Kidney (tissue), 22 donors: ENCODE data around the gene APH1A. TPM values are rescaled to one million over a fixed set of nuclear protein-coding genes. Genes with fewer than 3 reads are reported as not detected.
"Not testable (repeated sequence)": the region's sequence is repeated elsewhere in the genome, so short reads cannot be mapped to it uniquely, and the experiment has no call there.

ENCODE experiments used
- DNase-seq, 5 donors: peaks; one replicate each; pipeline ENCODE4 v3.0.0-alpha.2; 2013 to 2020
- FAIRE-seq: peaks from 2 replicates; lab custom pipeline; 2012; peaks lifted over from hg19 to GRCh38; lab: Jason Lieb, UNC
- H3K27ac ChIP-seq, 2 donors: one replicate each; pipeline ENCODE4 v1.7.0; 2013; ENCODE audit warnings: low read depth in 2 of 2, low read length in 2 of 2, inconsistent platforms in 1 of 2
- H3K27me3 ChIP-seq: one replicate; pipeline ENCODE4 v1.7.1; 2013; ENCODE audit warnings: low read length, inconsistent platforms; ENCODE audit not compliant: control insufficient read depth, insufficient read depth
- H3K36me3 ChIP-seq, 3 donors: one replicate each; pipeline versions ENCODE4 v1.7.0 to v1.7.1; 2013; ENCODE audit warnings: low read length in 3 of 3, control low read depth in 1 of 3, inconsistent platforms in 1 of 3; ENCODE audit not compliant: insufficient read depth in 3 of 3, control insufficient read depth in 2 of 3
- H3K4me1 ChIP-seq, 3 donors: one replicate each; pipeline versions ENCODE4 v1.7.0 to v1.7.1; 2013; ENCODE audit warnings: low read length in 3 of 3, inconsistent platforms in 1 of 3, low read depth in 1 of 3; ENCODE audit not compliant: control insufficient read depth in 2 of 3, insufficient read depth in 2 of 3
- H3K4me3 ChIP-seq, 3 donors: one replicate each; pipeline versions ENCODE4 v1.7.0 to v1.8.1; 2013; ENCODE audit warnings: low read length in 3 of 3, control low read depth in 1 of 3, inconsistent platforms in 1 of 3
- H3K9ac ChIP-seq, 3 donors: one replicate each; pipeline versions ENCODE4 v1.7.0 to v1.7.1; 2013; ENCODE audit warnings: low read length in 3 of 3, control low read depth in 1 of 3, inconsistent platforms in 1 of 3
- H3K9me3 ChIP-seq, 3 donors: one replicate each; pipeline versions ENCODE4 v1.7.0 to v1.7.1; 2013; ENCODE audit warnings: low read length in 3 of 3, control low read depth in 1 of 3, inconsistent platforms in 1 of 3; ENCODE audit not compliant: control insufficient read depth in 2 of 3, insufficient read depth in 1 of 3
- CTCF ChIP-seq: IDR thresholded peaks from 3 replicates; pipeline ENCODE4 v1.5.1; 2012; ENCODE audit warnings: mild to moderate bottlenecking, moderate library complexity, borderline replicate concordance; ENCODE audit not compliant: insufficient read depth; ENCODE audit errors: extremely low read depth
- intact Hi-C: fragments of 100-400 bp; cut with DNase I; formaldehyde crosslinking; loops from one replicate; pipeline ENCODE4 v1.11.1; 2022
- long read RNA-seq, 10 donors: library from polyadenylated mRNA in 1 of 10; unstranded in 1 of 10; transcript quantifications; one replicate each; pipeline ENCODE4 v2.0.0 and lab custom pipeline, GENCODE V29; 2021 to 2026
- polyA plus RNA-seq: library from polyadenylated mRNA; stranded (reverse); fragments of 350-450 nt; fragmentation: Illumina TruSeq; extraction: RNeasy Lipid Tissue Mini Kit (QIAGEN cat#74804); gene quantifications from one replicate; pipeline ENCODE4 v1.2.3, GENCODE V29; 2014; ENCODE audit warnings: low read depth, low replicate concordance; ENCODE audit not compliant: insufficient read depth
- total RNA-seq: library from RNA; stranded (reverse); fragmentation: NEBNext Ultra II Directional; extraction: Animal tissue kit (Norgen Biotek cat#: 25700); gene quantifications from one replicate; pipeline ENCODE4 v1.2.1, GENCODE V29; 2021
- donor health status: control.
- donor health status: control.
- donor health status: control.
- donor health status: control.
- donor health status: control.
- donor health status: DM: yes; HTN: yes; CAD: no.
- donor health status: Normal renal cell carcinoma (clear cell type).

Gene APH1A
- total RNA-seq (147 TPM), polyA plus RNA-seq (116 TPM)
- long read RNA-seq, donor 1, transcript APH1A-202 (6 exons, 2,353 nt): major isoform, 21 of 87 reads
- long read RNA-seq, donor 1, transcript APH1A-203 (7 exons, 1,713 nt): minor isoform, 11 of 87 reads
- long read RNA-seq, donor 1, partial matches to known transcripts: 46 of 87 reads
- long read RNA-seq, donor 1, other reads (novel, unspliced or antisense): 8 of 87 reads
- long read RNA-seq, donor 2, transcript APH1A-202 (6 exons, 2,353 nt): major isoform, 44 of 108 reads
- long read RNA-seq, donor 2, transcript APH1A-203 (7 exons, 1,713 nt): minor isoform, 15 of 108 reads
- long read RNA-seq, donor 2, partial matches to known transcripts: 18 of 108 reads
- long read RNA-seq, donor 2, other reads (novel, unspliced or antisense): 31 of 108 reads
- long read RNA-seq, donor 3, transcript APH1A-202 (6 exons, 2,353 nt): major isoform, 38 of 67 reads
- long read RNA-seq, donor 3, transcript APH1A-203 (7 exons, 1,713 nt): minor isoform, 24 of 67 reads
- long read RNA-seq, donor 3, partial matches to known transcripts: 0 of 67 reads
- long read RNA-seq, donor 3, other reads (novel, unspliced or antisense): 5 of 67 reads
- long read RNA-seq, donor 4, transcript APH1A-202 (6 exons, 2,353 nt): major isoform, 30 of 45 reads
- long read RNA-seq, donor 4, transcript APH1A-203 (7 exons, 1,713 nt): minor isoform, 10 of 45 reads
- long read RNA-seq, donor 4, partial matches to known transcripts: 5 of 45 reads
- long read RNA-seq, donor 4, other reads (novel, unspliced or antisense): 0 of 45 reads
- long read RNA-seq, donor 5, partial matches to known transcripts: 0 of 3 reads
- long read RNA-seq, donor 5, other reads (novel, unspliced or antisense): 0 of 3 reads
- long read RNA-seq, donor 6, transcript APH1A-202 (6 exons, 2,353 nt): major isoform, 55 of 79 reads
- long read RNA-seq, donor 6, transcript APH1A-203 (7 exons, 1,713 nt): minor isoform, 24 of 79 reads
- long read RNA-seq, donor 6, partial matches to known transcripts: 0 of 79 reads
- long read RNA-seq, donor 6, other reads (novel, unspliced or antisense): 0 of 79 reads
- long read RNA-seq, donor 7, transcript APH1A-202 (6 exons, 2,353 nt): minor isoform, 8 of 35 reads
- long read RNA-seq, donor 7, transcript APH1A-203 (7 exons, 1,713 nt): major isoform, 10 of 35 reads
- long read RNA-seq, donor 7, partial matches to known transcripts: 1 of 35 reads
- long read RNA-seq, donor 7, other reads (novel, unspliced or antisense): 16 of 35 reads
- long read RNA-seq, donor 8, transcript APH1A-202 (6 exons, 2,353 nt): major isoform, 31 of 145 reads
- long read RNA-seq, donor 8, transcript APH1A-203 (7 exons, 1,713 nt): minor isoform, 18 of 145 reads
- long read RNA-seq, donor 8, partial matches to known transcripts: 38 of 145 reads
- long read RNA-seq, donor 8, other reads (novel, unspliced or antisense): 58 of 145 reads
- long read RNA-seq, donor 9, transcript APH1A-202 (6 exons, 2,353 nt): minor isoform, 16 of 33 reads
- long read RNA-seq, donor 9, transcript APH1A-203 (7 exons, 1,713 nt): major isoform, 17 of 33 reads
- long read RNA-seq, donor 9, partial matches to known transcripts: 0 of 33 reads
- long read RNA-seq, donor 9, other reads (novel, unspliced or antisense): 0 of 33 reads
- long read RNA-seq, donor 10, transcript APH1A-203 (7 exons, 1,713 nt): minor isoform, 18 of 142 reads
- long read RNA-seq, donor 10, transcript APH1A-202 (6 exons, 2,353 nt): major isoform, 32 of 142 reads
- long read RNA-seq, donor 10, partial matches to known transcripts: 59 of 142 reads
- long read RNA-seq, donor 10, other reads (novel, unspliced or antisense): 33 of 142 reads

- Histone ChIP-seq H3K27me3 (no peaks in the 10 kb centered on the region), H3K9ac (peak within 1 kb of the TSS; percentile 92 to 94 (median 93)), H3K36me3 (peaks cover 0 to 25% (median 16%) of the 10 kb centered on the region in 3 donors), H3K9me3 (no peaks in the 10 kb centered on the region), H3K27ac (peak within 1 kb of the TSS; percentile 93), H3K4me1 (peaks cover 5 to 17% (median 9%) of the 10 kb centered on the region in 3 donors), H3K4me3 (peak within 1 kb of the TSS; percentile 75 to 90 (median 76))
- FAIRE-seq (no peak), DNase-seq (peak; percentile 98 to 99 (median 98))
- intact Hi-C loops: no loop called here
- peak; percentile 1 for TF ChIP-seq CTCF
Measured at GRCh38 chr1:150268705-150269403, at the start of gene APH1A. APH1A (minus strand) TSS chr1:150269016; CDS start chr1:150268810, 206 bp downstream.

GRCh38 chr1:150314691-150315090, 45.9 kb upstream of the APH1A start:
- H3K4me1 ChIP-seq, H3K27me3 ChIP-seq, H3K4me3 ChIP-seq, H3K27ac ChIP-seq, FAIRE-seq, intact Hi-C loops, H3K36me3 ChIP-seq, H3K9me3 ChIP-seq, H3K9ac ChIP-seq: not testable (repeated sequence)
- DNase-seq: peak in 1 of 5 donors; percentile 8

DNA sequence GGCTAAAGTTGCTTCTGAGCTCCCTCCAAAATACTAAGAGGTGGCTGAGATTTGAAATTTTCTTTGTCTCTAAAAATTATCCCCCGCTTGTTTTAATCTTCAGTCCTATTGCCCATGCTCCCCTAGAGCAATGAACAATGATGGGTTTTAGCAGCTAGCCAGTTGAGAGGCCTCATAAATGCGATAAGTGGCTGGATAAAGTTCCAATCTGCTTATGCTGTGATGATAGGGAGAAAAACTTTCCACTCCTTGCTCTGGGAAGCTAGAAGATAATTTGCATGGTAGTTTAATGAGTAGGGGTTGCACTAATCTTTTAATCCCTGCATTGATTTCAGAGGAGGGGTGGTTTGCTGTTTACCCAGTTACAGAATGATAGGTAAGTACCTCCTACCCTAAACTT, 42.9 kb upstream of the APH1A start:
- intact Hi-C loops: no loop called here
- FAIRE-seq: no peak
- Histone ChIP-seq H3K4me3 (no peak overlapping the region), H3K27ac (no peak overlapping the region), H3K4me1 (no peaks in the 10 kb centered on the region), H3K9ac (no peak overlapping the region), H3K27me3 (no peaks in the 10 kb centered on the region), H3K9me3 (no peaks in the 10 kb centered on the region), H3K36me3 (peaks cover 0 to 2% (median 0%) of the 10 kb centered on the region in 3 donors)
- TF ChIP-seq CTCF: no peak
- no peak for DNase-seq
